Measurements from ENCODE around the gene CPEB4. TPM values are rescaled to one million over a fixed set of nuclear protein-coding genes. Genes with fewer than 3 reads are reported as not detected.

CPEB4 gene
- total and polyA plus RNA-seq, 4 donors, result 14.3 to 113 (median 32.1) TPM

DNA sequence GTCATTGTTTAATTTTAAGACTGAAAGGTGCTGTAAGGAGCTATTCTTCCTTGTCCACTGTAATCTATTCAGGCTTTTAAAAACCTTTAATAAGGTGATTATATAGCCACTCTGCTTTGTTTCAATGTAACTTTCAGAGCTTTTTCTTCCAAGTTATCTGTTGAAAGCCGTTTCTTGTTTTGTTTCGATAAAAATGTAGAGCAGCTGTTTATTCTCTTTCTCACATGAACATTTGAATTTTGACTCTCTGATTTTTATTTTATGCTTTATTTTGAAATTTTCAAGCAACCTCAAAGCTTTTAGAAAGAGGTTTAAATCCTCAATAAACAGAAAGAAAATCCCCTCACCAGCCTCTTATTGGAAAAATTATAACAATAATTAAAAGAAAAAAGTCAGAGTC is 47.2 kb downstream of the CPEB4 start (continued):
- TF ChIP-seq RAD21 (IDR thresholded peaks at IDR 0.05) (no peak), SP1 (IDR thresholded peaks at IDR 0.05) (no peak), GABPA (IDR thresholded peaks at IDR 0.05 in 1 of 2, conservative IDR thresholded peaks at IDR 0.05 in 1 of 2) (no peak), HNF4G (IDR thresholded peaks at IDR 0.05) (no peak), YY1 (IDR thresholded peaks at IDR 0.05) (no peak), NR2F2 (IDR thresholded peaks at IDR 0.05) (no peak)
- TF ChIP-seq, protein P1, sequence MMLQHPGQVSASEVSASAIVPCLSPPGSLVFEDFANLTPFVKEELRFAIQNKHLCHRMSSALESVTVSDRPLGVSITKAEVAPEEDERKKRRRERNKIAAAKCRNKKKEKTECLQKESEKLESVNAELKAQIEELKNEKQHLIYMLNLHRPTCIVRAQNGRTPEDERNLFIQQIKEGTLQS (IDR thresholded peaks at IDR 0.05), result no peak
- TF ChIP-seq, protein P2, sequence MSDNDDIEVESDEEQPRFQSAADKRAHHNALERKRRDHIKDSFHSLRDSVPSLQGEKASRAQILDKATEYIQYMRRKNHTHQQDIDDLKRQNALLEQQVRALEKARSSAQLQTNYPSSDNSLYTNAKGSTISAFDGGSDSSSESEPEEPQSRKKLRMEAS (IDR thresholded peaks at IDR 0.05), result no peak

DNA sequence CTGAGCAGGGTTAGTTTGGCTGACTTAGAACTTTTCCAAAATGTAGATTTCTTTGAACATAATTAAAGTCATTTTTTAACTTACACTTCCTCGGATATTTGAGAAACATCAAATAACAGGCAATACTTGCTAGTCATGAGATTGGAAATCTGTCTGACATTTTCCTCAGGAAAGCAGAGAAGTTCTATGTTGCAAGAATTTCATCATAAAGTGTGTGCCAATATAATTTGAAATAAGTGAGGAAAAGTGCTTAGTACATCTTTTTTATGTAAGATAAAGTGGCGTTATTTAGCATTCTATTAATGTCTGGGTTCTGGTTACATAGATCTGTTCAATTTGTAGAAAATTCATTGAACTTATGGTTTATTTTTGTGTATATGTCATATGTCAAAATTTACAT is 52.1 kb downstream of the CPEB4 start:
- no peak overlapping the region for H3K4me3 ChIP-seq (ENCODE audit: low read depth in 1 of 3, low read length in 3 of 3)
- no peaks in the 10 kb centered on the region for H3K9me3 ChIP-seq (ENCODE audit: control insufficient read depth in 4 of 4, low read length in 3 of 4)
- no peak overlapping the region for H3K27ac ChIP-seq (ENCODE audit: low read depth in 1 of 2, low read length in 2 of 2)
- H3K4me1 ChIP-seq (ENCODE audit: control insufficient read depth in 4 of 4, insufficient read depth in 4 of 4, low read length in 3 of 4), result peaks cover 9 to 30% (median 17%) of the 10 kb centered on the region in 4 donors
- 30% methylated on average over 2 of the region's 2 CpGs for WGBS
- no peak overlapping the region for H3K9ac ChIP-seq (ENCODE audit: low read depth in 1 of 2, low read length in 2 of 2)
- TF ChIP-seq FOXA1 (IDR thresholded peaks at IDR 0.05) (no peak), JUND (IDR thresholded peaks at IDR 0.05) (peak in 1 of 2 donors; percentile 15), YY1 (IDR thresholded peaks at IDR 0.05) (peak; percentile 28), TAF1 (conservative IDR thresholded peaks at IDR 0.05) (no peak), NR2F2 (IDR thresholded peaks at IDR 0.05) (no peak), FOXA2 (IDR thresholded peaks at IDR 0.05) (no peak), HNF4G (IDR thresholded peaks at IDR 0.05) (no peak), HNF4A (conservative IDR thresholded peaks at IDR 0.05) (peak; percentile 16 to 22), RAD21 (IDR thresholded peaks at IDR 0.05) (peak in 1 of 2 donors; percentile 14), EGR1 (IDR thresholded peaks at IDR 0.05; ENCODE audit: low read depth in 2 of 2) (no peak), GABPA (IDR thresholded peaks at IDR 0.05 in 1 of 2, conservative IDR thresholded peaks at IDR 0.05 in 1 of 2) (no peak), RXRA (IDR thresholded peaks at IDR 0.05) (peak in 1 of 2 donors; percentile 25), SP1 (IDR thresholded peaks at IDR 0.05) (no peak)
- TF ChIP-seq, protein P3, sequence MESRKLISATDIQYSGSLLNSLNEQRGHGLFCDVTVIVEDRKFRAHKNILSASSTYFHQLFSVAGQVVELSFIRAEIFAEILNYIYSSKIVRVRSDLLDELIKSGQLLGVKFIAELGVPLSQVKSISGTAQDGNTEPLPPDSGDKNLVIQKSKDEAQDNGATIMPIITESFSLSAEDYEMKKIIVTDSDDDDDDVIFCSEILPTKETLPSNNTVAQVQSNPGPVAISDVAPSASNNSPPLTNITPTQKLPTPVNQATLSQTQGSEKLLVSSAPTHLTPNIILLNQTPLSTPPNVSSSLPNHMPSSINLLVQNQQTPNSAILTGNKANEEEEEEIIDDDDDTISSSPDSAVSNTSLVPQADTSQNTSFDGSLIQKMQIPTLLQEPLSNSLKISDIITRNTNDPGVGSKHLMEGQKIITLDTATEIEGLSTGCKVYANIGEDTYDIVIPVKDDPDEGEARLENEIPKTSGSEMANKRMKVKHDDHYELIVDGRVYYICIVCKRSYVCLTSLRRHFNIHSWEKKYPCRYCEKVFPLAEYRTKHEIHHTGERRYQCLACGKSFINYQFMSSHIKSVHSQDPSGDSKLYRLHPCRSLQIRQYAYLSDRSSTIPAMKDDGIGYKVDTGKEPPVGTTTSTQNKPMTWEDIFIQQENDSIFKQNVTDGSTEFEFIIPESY (IDR thresholded peaks at IDR 0.05), result no peak
- TF ChIP-seq, protein P2 (IDR thresholded peaks at IDR 0.05), result peak; percentile 48
- TF ChIP-seq, protein P4, sequence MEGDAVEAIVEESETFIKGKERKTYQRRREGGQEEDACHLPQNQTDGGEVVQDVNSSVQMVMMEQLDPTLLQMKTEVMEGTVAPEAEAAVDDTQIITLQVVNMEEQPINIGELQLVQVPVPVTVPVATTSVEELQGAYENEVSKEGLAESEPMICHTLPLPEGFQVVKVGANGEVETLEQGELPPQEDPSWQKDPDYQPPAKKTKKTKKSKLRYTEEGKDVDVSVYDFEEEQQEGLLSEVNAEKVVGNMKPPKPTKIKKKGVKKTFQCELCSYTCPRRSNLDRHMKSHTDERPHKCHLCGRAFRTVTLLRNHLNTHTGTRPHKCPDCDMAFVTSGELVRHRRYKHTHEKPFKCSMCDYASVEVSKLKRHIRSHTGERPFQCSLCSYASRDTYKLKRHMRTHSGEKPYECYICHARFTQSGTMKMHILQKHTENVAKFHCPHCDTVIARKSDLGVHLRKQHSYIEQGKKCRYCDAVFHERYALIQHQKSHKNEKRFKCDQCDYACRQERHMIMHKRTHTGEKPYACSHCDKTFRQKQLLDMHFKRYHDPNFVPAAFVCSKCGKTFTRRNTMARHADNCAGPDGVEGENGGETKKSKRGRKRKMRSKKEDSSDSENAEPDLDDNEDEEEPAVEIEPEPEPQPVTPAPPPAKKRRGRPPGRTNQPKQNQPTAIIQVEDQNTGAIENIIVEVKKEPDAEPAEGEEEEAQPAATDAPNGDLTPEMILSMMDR (IDR thresholded peaks at IDR 0.05; ENCODE audit: low read depth, low read length, missing input control), result no peak
- TF ChIP-seq, protein P5, sequence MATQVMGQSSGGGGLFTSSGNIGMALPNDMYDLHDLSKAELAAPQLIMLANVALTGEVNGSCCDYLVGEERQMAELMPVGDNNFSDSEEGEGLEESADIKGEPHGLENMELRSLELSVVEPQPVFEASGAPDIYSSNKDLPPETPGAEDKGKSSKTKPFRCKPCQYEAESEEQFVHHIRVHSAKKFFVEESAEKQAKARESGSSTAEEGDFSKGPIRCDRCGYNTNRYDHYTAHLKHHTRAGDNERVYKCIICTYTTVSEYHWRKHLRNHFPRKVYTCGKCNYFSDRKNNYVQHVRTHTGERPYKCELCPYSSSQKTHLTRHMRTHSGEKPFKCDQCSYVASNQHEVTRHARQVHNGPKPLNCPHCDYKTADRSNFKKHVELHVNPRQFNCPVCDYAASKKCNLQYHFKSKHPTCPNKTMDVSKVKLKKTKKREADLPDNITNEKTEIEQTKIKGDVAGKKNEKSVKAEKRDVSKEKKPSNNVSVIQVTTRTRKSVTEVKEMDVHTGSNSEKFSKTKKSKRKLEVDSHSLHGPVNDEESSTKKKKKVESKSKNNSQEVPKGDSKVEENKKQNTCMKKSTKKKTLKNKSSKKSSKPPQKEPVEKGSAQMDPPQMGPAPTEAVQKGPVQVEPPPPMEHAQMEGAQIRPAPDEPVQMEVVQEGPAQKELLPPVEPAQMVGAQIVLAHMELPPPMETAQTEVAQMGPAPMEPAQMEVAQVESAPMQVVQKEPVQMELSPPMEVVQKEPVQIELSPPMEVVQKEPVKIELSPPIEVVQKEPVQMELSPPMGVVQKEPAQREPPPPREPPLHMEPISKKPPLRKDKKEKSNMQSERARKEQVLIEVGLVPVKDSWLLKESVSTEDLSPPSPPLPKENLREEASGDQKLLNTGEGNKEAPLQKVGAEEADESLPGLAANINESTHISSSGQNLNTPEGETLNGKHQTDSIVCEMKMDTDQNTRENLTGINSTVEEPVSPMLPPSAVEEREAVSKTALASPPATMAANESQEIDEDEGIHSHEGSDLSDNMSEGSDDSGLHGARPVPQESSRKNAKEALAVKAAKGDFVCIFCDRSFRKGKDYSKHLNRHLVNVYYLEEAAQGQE (IDR thresholded peaks at IDR 0.05), result no peak
- TF ChIP-seq, protein P1 (IDR thresholded peaks at IDR 0.05), result peak; percentile 67
- DNase-seq (ENCODE audit: low spot score), result no peak
- no peaks in the 10 kb centered on the region for H3K27me3 ChIP-seq (ENCODE audit: control insufficient read depth in 4 of 4, insufficient read depth in 4 of 4, low read length in 3 of 4)
- H3K36me3 ChIP-seq (ENCODE audit: control insufficient read depth in 4 of 4, insufficient read depth in 3 of 4, low read depth in 1 of 4, low read length in 3 of 4), result peaks cover 4 to 7% (median 5%) of the 10 kb centered on the region in 4 donors
